K562 (cell line): Measurements from ENCODE around the gene KIAA1614. TPM values are rescaled to one million over a fixed set of nuclear protein-coding genes. Genes with fewer than 3 reads are reported as not detected.
A peak's percentile ranks its signal among the peaks of the same experiment; 100 is the strongest.

ENCODE experiments used
- ATAC-seq: fragments of 200-7000 bp; cut with Tn5 transposase; 3 replicates; pipeline ENCODE4 v1.9.1; 2020; ENCODE audit warnings: moderate library complexity
- BruUV-seq: library from RNA; stranded (reverse); fragments of 400-500 nt; replicated peaks from 2 replicates; lab custom pipeline; 2021; lab: Mats Ljungman, UMichigan
- CTCF ChIA-PET: fragments of 300-600 bp; formaldehyde crosslinking; extraction: SDS; loops from one replicate; lab custom pipeline; 2021; ENCODE audit warnings: low intra/inter-chr PET ratio; lab: Yijun Ruan, JAX
- POLR2A ChIA-PET: fragments of 300-600, 350-650 bp; sonication (Branson Sonifier 250); formaldehyde crosslinking; extraction: SDS; loops from one replicate; lab custom pipeline; 2021; ENCODE audit warnings: antibody characterized with exemption, inconsistent platforms; lab: Yijun Ruan, JAX
- DNase-seq, 4 experiments: peaks; one replicate each; pipeline versions ENCODE4 v3.0.0 to v3.0.0-alpha.2; 2011 to 2018; ENCODE audit warnings: low spot score in 3 of 4, mixed read lengths in 3 of 4; ENCODE audit errors: extremely low read depth in 1 of 4
- FAIRE-seq: peaks from 2 replicates; lab custom pipeline; 2011; peaks lifted over from hg19 to GRCh38; lab: Jason Lieb, UNC
- H2AFZ ChIP-seq: 2 replicates; pipeline ENCODE4 v1.6.0; 2011; ENCODE audit warnings: low read depth, low read length, control low read depth, inconsistent platforms
- H3K27ac ChIP-seq: fragments of 200-600 bp; 3 replicates; pipeline ENCODE4 v1.8.0; 2011; ENCODE audit warnings: low read depth, mild to moderate bottlenecking, control low read depth, inconsistent platforms, low read length, moderate library complexity, mixed read lengths; ENCODE audit errors: extremely low read depth
- H3K27me3 ChIP-seq, 2 experiments: fragments of 300-600 bp in 1 of 2; 2 replicates in 1 of 2; 3 replicates in 1 of 2; pipeline versions ENCODE4 v1.6.0 to v1.8.0; 2011; ENCODE audit warnings: inconsistent platforms in 2 of 2, low read length in 2 of 2, mild to moderate bottlenecking in 1 of 2, mixed read lengths in 1 of 2, moderate library complexity in 1 of 2; ENCODE audit not compliant: control insufficient read depth in 2 of 2, insufficient read depth in 2 of 2
- H3K36me3 ChIP-seq: fragments of 300-600 bp; 3 replicates; pipeline ENCODE4 v1.8.0; 2011; ENCODE audit warnings: mild to moderate bottlenecking, low read length, inconsistent platforms; ENCODE audit not compliant: control insufficient read depth, insufficient read depth
- H3K4me1 ChIP-seq, 2 experiments: fragments of 200-600 bp in 1 of 2; replicated peaks in 1 of 2; 2 replicates in 1 of 2; 3 replicates in 1 of 2; pipeline versions ENCODE4 v1.5.1 to v1.8.0; 2011; ENCODE audit warnings: inconsistent platforms in 2 of 2, low read length in 2 of 2, mild to moderate bottlenecking in 1 of 2, mixed read lengths in 1 of 2, moderate library complexity in 1 of 2; ENCODE audit not compliant: control insufficient read depth in 2 of 2, insufficient read depth in 2 of 2
- H3K4me2 ChIP-seq: 2 replicates; pipeline ENCODE4 v1.6.1; 2011; ENCODE audit warnings: low read length, control low read depth, inconsistent platforms, mixed read lengths; ENCODE audit not compliant: insufficient read depth
- H3K4me3 ChIP-seq: fragments of 200-600 bp; sonication (generic), shearing (Covaris generic); 2 replicates; pipeline ENCODE4 v1.5.1; 2016; ENCODE audit warnings: control low read depth, inconsistent platforms
- H3K79me2 ChIP-seq: fragments of 200-600 bp; 3 replicates; pipeline ENCODE4 v1.8.0; 2011; ENCODE audit warnings: low read length, inconsistent platforms; ENCODE audit not compliant: control insufficient read depth, insufficient read depth
- H3K9ac ChIP-seq, 2 experiments: 2 replicates each; pipeline versions ENCODE4 v1.6.0 to v1.6.1; 2011; ENCODE audit warnings: low read depth in 2 of 2, low read length in 2 of 2, control low read depth in 1 of 2, inconsistent platforms in 1 of 2, mild to moderate bottlenecking in 1 of 2, mixed read lengths in 1 of 2; ENCODE audit not compliant: insufficient read depth in 1 of 2
- H3K9me1 ChIP-seq: one replicate; pipeline ENCODE4 v1.6.0; 2011; ENCODE audit warnings: inconsistent platforms, mild to moderate bottlenecking, low read length, moderate library complexity; ENCODE audit not compliant: control insufficient read depth, insufficient read depth
- H3K9me3 ChIP-seq: replicated peaks from 2 replicates; pipeline ENCODE4 v1.5.1; 2011; ENCODE audit warnings: low read depth, low read length, inconsistent platforms; ENCODE audit not compliant: control insufficient read depth, insufficient read depth
- H4K20me1 ChIP-seq: replicated peaks from 2 replicates; pipeline ENCODE4 v1.6.1; 2011; ENCODE audit warnings: low read length, inconsistent platforms, mixed read lengths; ENCODE audit not compliant: control insufficient read depth, insufficient read depth
- ARID4B ChIP-seq: sonication (generic); formaldehyde crosslinking; IDR thresholded peaks from 2 replicates; pipeline ENCODE4 v1.8.0; 2022; ENCODE audit warnings: mild to moderate bottlenecking, missing genetic modification reagents
- MLLT1 ChIP-seq, 2 experiments: fragments of 450-650 bp; IDR thresholded peaks; 2 replicates each; pipeline ENCODE4 v1.6.1; 2016
- MXI1 ChIP-seq: IDR thresholded peaks from 2 replicates; pipeline ENCODE4 v1.6.1; 2011; ENCODE audit warnings: low read depth, mild to moderate bottlenecking, improper control_type of control experiment, low read length
- NFIC ChIP-seq: fragments of 450-650 bp; IDR thresholded peaks from 2 replicates; pipeline ENCODE4 v1.6.1; 2017; ENCODE audit warnings: mild to moderate bottlenecking, inconsistent platforms
- PHTF2 ChIP-seq: fragments of 250-450 bp; sonication (Bioruptor Pico); IDR thresholded peaks from 2 replicates; pipeline ENCODE4 v1.5.0; 2021; ENCODE audit warnings: mild to moderate bottlenecking
- PPARD ChIP-seq: fragments of 250-450 bp; sonication (Bioruptor Pico); IDR thresholded peaks from 2 replicates; pipeline ENCODE4 v1.8.0; 2022; ENCODE audit warnings: inconsistent platforms, mild to moderate bottlenecking, moderate library complexity
- PRPF4 ChIP-seq: fragments of 200-400 bp; formaldehyde crosslinking; IDR thresholded peaks from one replicate; pipeline ENCODE4 v1.6.1; 2017; ENCODE audit warnings: low read length, low read depth, mild to moderate bottlenecking; ENCODE audit not compliant: insufficient read depth, poor library complexity, severe bottlenecking
- RNF219 ChIP-seq: fragments of 250-450 bp; sonication (Bioruptor Pico); IDR thresholded peaks from 2 replicates; pipeline ENCODE4 v1.5.0; 2022; ENCODE audit warnings: mild to moderate bottlenecking
- TRIM28 ChIP-seq: fragments of 450-650 bp; IDR thresholded peaks from 2 replicates; pipeline ENCODE4 v1.6.1; 2017
- ZNF121 ChIP-seq: sonication (generic); formaldehyde crosslinking; conservative IDR thresholded peaks from 2 replicates; pipeline ENCODE4 v1.8.0; 2022; ENCODE audit warnings: missing genetic modification reagents
- ZNF212 ChIP-seq: fragments of 450-650 bp; formaldehyde crosslinking; IDR thresholded peaks from 2 replicates; pipeline ENCODE4 v1.4.0; 2020; ENCODE audit warnings: mild to moderate bottlenecking
- ZNF507 ChIP-seq: conservative IDR thresholded peaks from 2 replicates; pipeline ENCODE4 v1.6.1; 2017; ENCODE audit warnings: missing genetic modification characterization, missing compliant biosample characterization
- ZNF589 ChIP-seq: fragments of 200-800 bp; sonication (Bioruptor generic); IDR thresholded peaks from 2 replicates; pipeline ENCODE4 v1.6.1; 2016; ENCODE audit warnings: low read depth, missing genetic modification characterization, missing compliant biosample characterization
- WGBS: fragments of 100-300 bp; shearing (Covaris generic); methylation state at CpG from one replicate; pipeline ENCODE4 v1.1.6; 2016; ENCODE audit warnings: low coverage, mixed read lengths; ENCODE audit not compliant: insufficient coverage; ENCODE audit errors: missing lambda C conversion rate; 5-methylcytosine and 5-hydroxymethylcytosine counted together
- in situ Hi-C: fragments of 300-500 bp; cut with MboI; formaldehyde crosslinking; loops from 4 replicates; pipeline ENCODE4 v1.15.0; 2018; ENCODE audit warnings: inconsistent platforms, mixed read lengths
- intact Hi-C: fragments of 100-400 bp; cut with micrococcal nuclease; formaldehyde crosslinking; loops from 2 replicates; pipeline ENCODE4 v1.14.2; 2022
- polyA plus RNA-seq, 8 experiments: library from polyadenylated mRNA; depleted of rRNA in 4 of 8; stranded (reverse) in 5 of 8; unstranded in 3 of 8; fragments of >200 nt; fragmentation: Nextera tagmentation in 2 of 8; fragmentation: Illumina TruSeq in 1 of 8; extraction: Ambion mirVana in 2 of 8; extraction: Trizol in 1 of 8; gene quantifications; 2 replicates each; pipeline versions ENCODE4 v1.2.1 to v1.2.3, GENCODE V29; 2011 to 2014; ENCODE audit warnings: inconsistent platforms in 1 of 8, missing spikeins in 1 of 8
- total RNA-seq, 7 experiments: library from RNA; depleted of rRNA in 6 of 7; stranded (reverse); fragments of >200 nt in 6 of 7; fragmentation: Illumina TruSeq in 2 of 7; extraction: Trizol in 2 of 7; gene quantifications; 2 replicates each; pipeline versions ENCODE4 v1.2.1 to v1.2.3, GENCODE V29; 2011 to 2021; ENCODE audit warnings: low replicate concordance in 1 of 7

KIAA1614 gene
- total and polyA plus RNA-seq, 9 of the 15 experiments (the other 6 are each of a cell fraction or from before 2014, with no cell fraction given) = 0.01 to 1.1 (median 0.15) TPM; not detected in 1

- DNase-seq = no peak
- CTCF ChIA-PET = interaction anchor here (0.7 kb wide), 1 partner anchor 275 kb away, joined by 3 read pairs; no protein-coding TSS in a partner anchor
Observed at GRCh38 chr1:180898441-180899219, 14.1 kb upstream of the KIAA1614 start.

More at GRCh38 chr1:180898441-180899219, 14.1 kb upstream of the KIAA1614 start:
- no peak for ATAC-seq
- in situ Hi-C loops = no loop called here
- BruUV-seq = no TSS peak
- Histone ChIP-seq H3K4me2 (no peak overlapping the region), H3K36me3 (no peaks in the 10 kb centered on the region), H3K9me3 (no peaks in the 10 kb centered on the region), H3K9me1 (no peaks in the 10 kb centered on the region), H3K27me3 (no peaks in the 10 kb centered on the region), H3K4me3 (no peak overlapping the region), H3K4me1 (peaks cover 0 to 3% of the 10 kb centered on the region in 2 experiments; a peak in 1 of 5 replicates), H2AFZ (no peak overlapping the region), H3K9ac (peak overlapping the region in 1 of 2 experiments; percentile 20; a peak in 1 of 4 replicates), H4K20me1 (no peaks in the 10 kb centered on the region), H3K79me2 (no peaks in the 10 kb centered on the region), H3K27ac (no peak overlapping the region)
- POLR2A ChIA-PET = interaction anchor here (0.6 to 1.6 kb wide), 3 partner anchors 13 to 83 kb away, joined by 4 read pairs; no protein-coding TSS in a partner anchor
- no peak for FAIRE-seq
- intact Hi-C loops = no loop called here
- WGBS = 32% methylated on average over 5 of the region's 5 CpGs
- no peak for TF ChIP-seq MXI1
- no peak for TF ChIP-seq PPARD (CRISPR knock-in tag)
- no peak for TF ChIP-seq MLLT1 (IDR thresholded peaks at IDR 0.05)
- TF ChIP-seq NFIC = no peak
- no peak for TF ChIP-seq ARID4B
- TF ChIP-seq ZNF121 (CRISPR knock-in tag) = no peak
- no peak for TF ChIP-seq ZNF507 (tag)
- no peak for TF ChIP-seq PRPF4
- no peak for TF ChIP-seq TRIM28
- TF ChIP-seq RNF219 (CRISPR knock-in tag) = no peak
- TF ChIP-seq ZNF212 (CRISPR knock-in tag) = no peak
- TF ChIP-seq ZNF589 = no peak
- TF ChIP-seq PHTF2 = no peak
